Left colon (tissue), 2 donors: ENCODE results near the gene BCAT1. TPM values are rescaled to one million over a fixed set of nuclear protein-coding genes. Genes with fewer than 3 reads are reported as not detected.
"Not testable (repeated sequence)": the region's sequence is repeated elsewhere in the genome, so short reads cannot be mapped to it uniquely, and the experiment has no call there.

Experiments
- ATAC-seq: fragments of 200-7000 bp; cut with Tn5 transposase; one replicate; pipeline ENCODE4 v1.9.1; 2020; ENCODE audit warnings: mild to moderate bottlenecking, moderate library complexity
- DNase-seq, 2 donors: peaks; one replicate each; pipeline ENCODE4 v3.0.0-alpha.2; 2020
- intact Hi-C, 2 donors: fragments of 100-400 bp; cut with DNase I in 1 of 2; cut with micrococcal nuclease in 1 of 2; formaldehyde crosslinking; loops; one replicate each; pipeline versions ENCODE4 v1.11.2 to v1.14.0; 2022; cut with DNase I, micrococcal nuclease
- total RNA-seq, 2 donors: library from RNA; stranded (reverse); fragmentation: NEBNext Ultra II Directional; extraction: Animal tissue kit (Norgen Biotek cat#: 25700); gene quantifications; one replicate each; pipeline ENCODE4 v1.2.1, GENCODE V29; 2021
- donor health status: DM: no; HTN: no; CAD: no.
- donor health status: DM: yes; HTN: yes; CAD: no.

Gene BCAT1
- total RNA-seq, 2 donors from 2014 or later, result 6.0 to 9.4 TPM

- ATAC-seq, result no peak
- no peak for DNase-seq
- intact Hi-C loops, result no loop called here
These were observed 67.1 kb downstream of the BCAT1 start for GRCh38 chr12:24881724-24882371.

- DNase-seq (no peak), ATAC-seq (no peak)
- intact Hi-C loops, result no loop called here
These were observed 67.7 kb downstream of the BCAT1 start for GRCh38 chr12:24881227-24881626.

- ATAC-seq, result no peak
- intact Hi-C loops, result no loop called here
- no peak for DNase-seq
These were observed 68.2 kb downstream of the BCAT1 start for GRCh38 chr12:24880732-24881131.

GRCh38 chr12:24879644-24880043 is 69.3 kb downstream of the BCAT1 start:
- no peak for ATAC-seq
- intact Hi-C loops, result no loop called here
- no peak for DNase-seq

GRCh38 chr12:24875014-24875413 is 73.9 kb downstream of the BCAT1 start:
- ATAC-seq (no peak), DNase-seq (no peak)
- intact Hi-C loops, result no loop called here

- intact Hi-C loops, result no loop called here
- ATAC-seq (no peak), DNase-seq (no peak)
These were observed 76.7 kb downstream of the BCAT1 start for GRCh38 chr12:24872211-24872610.

GRCh38 chr12:24866139-24866538 is 82.8 kb downstream of the BCAT1 start:
- DNase-seq, intact Hi-C loops: not testable (repeated sequence)

GRCh38 chr12:24864796-24865125 is 84.1 kb downstream of the BCAT1 start:
- ATAC-seq (no peak), DNase-seq (no peak)
- intact Hi-C loops, result no loop called here

More at GRCh38 chr12:24866139-24866538, 82.8 kb downstream of the BCAT1 start:
- ATAC-seq, result not testable (repeated sequence)

- intact Hi-C loops, result no loop called here
- DNase-seq (no peak), ATAC-seq (no peak)
These were observed 86.9 kb downstream of the BCAT1 start for GRCh38 chr12:24861766-24862540.

- no peak for ATAC-seq
- intact Hi-C loops, result no loop called here
These were observed 88.4 kb downstream of the BCAT1 start for GRCh38 chr12:24860546-24860945.

GRCh38 chr12:24856541-24856940 is 92.4 kb downstream of the BCAT1 start:
- no peak for DNase-seq
- intact Hi-C loops, result no loop called here
- no peak for ATAC-seq

More at GRCh38 chr12:24860546-24860945, 88.4 kb downstream of the BCAT1 start:
- no peak for DNase-seq

- intact Hi-C loops, result no loop called here
- DNase-seq, result no peak
- no peak for ATAC-seq
These were observed 94.0 kb downstream of the BCAT1 start for GRCh38 chr12:24854908-24855307.

- DNase-seq (no peak), ATAC-seq (no peak)
- intact Hi-C loops, result no loop called here
These were observed 94.9 kb downstream of the BCAT1 start for GRCh38 chr12:24854017-24854416.

- ATAC-seq (no peak), DNase-seq (no peak)
- intact Hi-C loops, result no loop called here
These were observed 95.3 kb downstream of the BCAT1 start for GRCh38 chr12:24853588-24853987.

- no peak for ATAC-seq
- intact Hi-C loops, result no loop called here
These were observed 95.8 kb downstream of the BCAT1 start for GRCh38 chr12:24853094-24853493.

GRCh38 chr12:24852420-24852819 is 96.5 kb downstream of the BCAT1 start:
- ATAC-seq, result no peak

More at GRCh38 chr12:24853094-24853493, 95.8 kb downstream of the BCAT1 start:
- DNase-seq, result no peak

GRCh38 chr12:24851883-24852282 is 97.0 kb downstream of the BCAT1 start:
- ATAC-seq, intact Hi-C loops, DNase-seq: not testable (repeated sequence)

More at GRCh38 chr12:24852420-24852819, 96.5 kb downstream of the BCAT1 start:
- DNase-seq, result no peak
- intact Hi-C loops, result no loop called here

GRCh38 chr12:24851341-24851740 is 97.6 kb downstream of the BCAT1 start:
- intact Hi-C loops, result no loop called here
- DNase-seq (no peak), ATAC-seq (no peak)

GRCh38 chr12:24850496-24850895 is 98.4 kb downstream of the BCAT1 start:
- ATAC-seq, result no peak
- intact Hi-C loops, result no loop called here
- no peak for DNase-seq

GRCh38 chr12:24848941-24849477 is 99.9 kb downstream of the BCAT1 start:
- intact Hi-C loops, result no loop called here
- no peak for ATAC-seq
- DNase-seq, result no peak
